AG10803 (cell line): ENCODE data around the gene ATP5F1D.

ENCODE experiments used
- DNase-seq: peaks from one replicate; pipeline ENCODE4 v3.0.0; 2010; ENCODE audit warnings: low read depth
- H3K4me3 ChIP-seq: 2 replicates; pipeline ENCODE4 v1.5.1; 2011; ENCODE audit warnings: mild to moderate bottlenecking, low read length, control low read depth
- CTCF ChIP-seq: conservative IDR thresholded peaks from 2 replicates; pipeline ENCODE4 v1.5.1; 2011; ENCODE audit warnings: mild to moderate bottlenecking, low read length, control low read depth, inconsistent platforms

ATP5F1D gene

DNA sequence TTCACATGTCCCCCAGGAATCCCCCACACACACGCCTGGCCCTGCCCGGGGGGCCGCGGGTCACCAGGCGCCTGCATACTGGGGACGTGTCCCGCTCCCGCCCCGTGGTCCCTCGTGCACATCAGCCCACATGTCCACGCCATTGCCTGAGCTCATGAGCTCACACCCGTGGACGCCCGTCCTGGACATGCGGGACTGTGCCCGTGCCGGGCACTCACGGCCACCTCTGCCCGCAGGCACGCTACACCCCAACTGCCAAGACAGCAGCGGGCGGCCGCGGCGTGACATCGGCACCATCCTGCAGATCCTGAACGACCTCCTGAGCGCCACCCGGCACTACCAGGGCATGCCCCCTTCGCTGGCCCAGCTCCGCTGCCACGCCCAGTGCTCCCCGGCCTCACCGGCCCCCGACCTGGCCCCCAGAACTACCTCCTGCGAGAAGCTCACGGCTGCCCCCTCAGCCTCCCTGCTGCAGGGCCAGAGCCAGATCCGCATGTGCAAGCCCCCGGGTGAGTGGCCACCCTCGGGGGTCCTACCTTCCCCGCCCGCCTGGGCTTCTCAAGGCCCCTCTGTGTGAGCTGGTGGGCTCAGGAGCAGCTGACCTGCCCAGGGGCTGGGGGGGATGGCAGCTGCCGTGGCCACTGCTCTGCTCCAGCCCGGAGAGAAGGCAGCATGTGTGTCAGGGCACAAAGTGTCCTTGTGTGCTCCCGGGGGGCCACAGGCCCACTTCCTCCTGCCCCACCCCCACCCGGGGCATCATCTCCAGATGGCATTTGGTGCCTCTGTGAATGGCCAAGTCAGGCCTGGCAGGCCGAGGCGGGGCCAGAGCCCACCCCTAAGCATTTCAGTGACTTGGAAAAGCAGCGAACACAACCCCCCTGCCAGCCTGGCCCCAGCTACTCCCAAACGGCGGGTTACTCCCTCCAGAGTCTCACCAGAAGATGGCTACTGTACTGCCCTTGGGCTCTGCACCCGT is 13.9 kb downstream of the ATP5F1D start:
- no peak for TF ChIP-seq CTCF
- DNase-seq, result no peak
- H3K4me3 ChIP-seq, result no peak overlapping the region

GRCh38 chr19:1256646-1257474 is 15.3 kb downstream of the ATP5F1D start:
- H3K4me3 ChIP-seq, result no peak overlapping the region
- no peak for DNase-seq
- TF ChIP-seq CTCF, result no peak

DNA sequence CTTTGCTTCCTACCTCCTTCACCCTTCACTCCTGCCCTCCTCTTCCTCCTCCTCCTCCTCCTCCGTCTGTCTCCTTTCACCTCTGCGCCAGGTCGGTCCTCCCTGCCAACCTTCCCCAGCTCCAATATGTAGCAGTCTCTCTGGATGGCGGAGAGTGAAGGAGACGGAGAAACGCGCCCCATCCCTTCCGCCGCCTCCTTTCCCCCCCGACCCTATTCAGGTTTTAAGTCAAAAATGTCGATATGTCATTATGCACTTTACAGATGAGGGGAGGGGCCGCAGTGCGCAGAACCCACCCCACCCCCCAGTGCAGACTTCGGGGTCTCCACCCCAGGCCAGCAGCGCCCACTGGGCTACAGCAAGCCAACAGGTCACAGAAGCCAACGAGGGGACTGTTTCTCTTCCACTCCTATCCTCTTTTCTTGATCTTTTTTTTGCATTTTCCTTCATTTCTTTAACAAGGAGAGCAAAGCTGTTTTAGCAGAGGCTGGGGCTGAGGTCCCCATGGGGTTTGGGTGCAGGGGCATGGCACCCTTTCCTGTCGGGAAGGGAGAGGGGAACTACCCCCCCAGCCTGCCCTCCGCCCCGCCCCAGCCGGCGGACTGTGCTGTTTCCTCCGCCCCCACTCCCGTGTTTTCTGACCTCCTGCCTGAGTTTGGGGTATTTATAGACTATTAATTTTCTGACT is 16.1 kb downstream of the ATP5F1D start:
- no peak overlapping the region for H3K4me3 ChIP-seq
- TF ChIP-seq CTCF, result no peak
- DNase-seq, result no peak

- no peak overlapping the region for H3K4me3 ChIP-seq
- TF ChIP-seq CTCF, result no peak
- DNase-seq, result no peak
These were observed 16.6 kb downstream of the ATP5F1D start for GRCh38 chr19:1258163-1258492.

DNA sequence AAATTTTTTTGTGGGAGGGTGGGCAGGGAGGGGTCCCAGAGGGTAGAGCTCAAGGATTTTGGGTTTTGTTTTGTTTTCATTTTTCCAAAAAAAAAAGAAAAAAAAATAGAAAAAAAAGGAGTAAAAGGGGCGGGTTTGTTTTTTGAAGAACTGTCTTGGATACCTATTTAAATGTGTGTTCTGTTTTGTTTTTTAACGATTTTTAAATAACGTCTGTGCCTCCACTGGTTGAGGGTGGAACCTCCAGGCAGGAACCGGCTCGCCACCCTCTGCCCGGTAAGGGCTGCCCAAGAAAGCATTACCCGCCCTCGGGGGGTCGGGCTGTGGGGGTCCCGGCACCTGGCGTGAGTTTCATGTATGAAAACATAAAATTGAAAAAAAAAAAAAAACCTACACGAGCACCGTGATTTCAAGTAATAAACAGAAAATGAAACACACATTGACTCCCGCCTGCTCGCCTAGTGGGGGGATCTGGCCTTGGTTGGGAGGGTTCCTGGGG is 17.2 kb downstream of the ATP5F1D start:
- no peak overlapping the region for H3K4me3 ChIP-seq
- no peak for DNase-seq

More for the DNA sequence above, 17.2 kb downstream of the ATP5F1D start:
- no peak for TF ChIP-seq CTCF
